Measurements from ENCODE around the gene ANKRD30A. TPM values are rescaled to one million over a fixed set of nuclear protein-coding genes. Genes with fewer than 3 reads are reported as not detected.
"Not testable (repeated sequence)": the region's sequence is repeated elsewhere in the genome, so short reads cannot be mapped to it uniquely, and the experiment has no call there.

ANKRD30A gene
- not detected for total RNA-seq

GRCh38 chr10:37125191-37125732, at the start of gene ANKRD30A:
TSS of gene ANKRD30A (plus strand) at chr10:37125598. CDS start at chr10:37125788, 190 bp downstream.
- H3K9me3 Mint-ChIP-seq: peaks cover 0 to 4% of the 10 kb centered on the region in 2 donors
- no peaks in the 10 kb centered on the region for H3K27me3 Mint-ChIP-seq (ENCODE audit: low read depth)
- no peak within 1 kb of the TSS for H3K27ac Mint-ChIP-seq
- H3K4me1 Mint-ChIP-seq (ENCODE audit: low read depth): no peaks in the 10 kb centered on the region
- ATAC-seq (replicated peaks in 1 of 2) (no peak), DNase-seq (no peak)
- H3K36me3 Mint-ChIP-seq (ENCODE audit: insufficient read depth in 2 of 2): peaks cover 0 to 1% of the 10 kb centered on the region in 2 donors
- H3K4me3 Mint-ChIP-seq: no peak within 1 kb of the TSS

GRCh38 chr10:37076083-37076482, 49.3 kb upstream of the ANKRD30A start:
- H3K27ac Mint-ChIP-seq; H3K9me3 Mint-ChIP-seq; H3K36me3 Mint-ChIP-seq (ENCODE audit: insufficient read depth in 2 of 2); H3K4me3 Mint-ChIP-seq; H3K27me3 Mint-ChIP-seq (ENCODE audit: low read depth); DNase-seq; ATAC-seq (replicated peaks in 1 of 2); H3K4me1 Mint-ChIP-seq (ENCODE audit: low read depth): not testable (repeated sequence)

- ATAC-seq (replicated peaks in 1 of 2): no peak
- no peaks in the 10 kb centered on the region for H3K27me3 Mint-ChIP-seq (ENCODE audit: low read depth)
- no peaks in the 10 kb centered on the region for H3K4me1 Mint-ChIP-seq (ENCODE audit: low read depth)
- H3K36me3 Mint-ChIP-seq (ENCODE audit: insufficient read depth in 2 of 2): peaks cover 0 to 8% of the 10 kb centered on the region in 2 donors
- H3K27ac Mint-ChIP-seq: no peak overlapping the region
- peaks cover 22 to 23% of the 10 kb centered on the region in 2 donors for H3K9me3 Mint-ChIP-seq
- no peak for DNase-seq
- H3K4me3 Mint-ChIP-seq: no peak overlapping the region
Measured at GRCh38 chr10:37095792-37096573, 29.4 kb upstream of the ANKRD30A start.

GRCh38 chr10:37101261-37101660, 24.1 kb upstream of the ANKRD30A start:
- Mint-ChIP-seq H3K4me1 (ENCODE audit: low read depth) (no peaks in the 10 kb centered on the region), H3K9me3 (peaks cover 26 to 29% of the 10 kb centered on the region in 2 donors), H3K27me3 (ENCODE audit: low read depth) (no peaks in the 10 kb centered on the region), H3K27ac (no peak overlapping the region), H3K36me3 (ENCODE audit: insufficient read depth in 2 of 2) (peaks cover 0 to 4% of the 10 kb centered on the region in 2 donors), H3K4me3 (no peak overlapping the region)
- DNase-seq (no peak), ATAC-seq (replicated peaks in 1 of 2) (no peak)

- DNase-seq (no peak), ATAC-seq (replicated peaks in 1 of 2) (no peak)
- Mint-ChIP-seq H3K36me3 (ENCODE audit: insufficient read depth in 2 of 2) (peaks cover 0 to 1% of the 10 kb centered on the region in 2 donors), H3K4me3 (no peak overlapping the region), H3K4me1 (ENCODE audit: low read depth) (no peaks in the 10 kb centered on the region), H3K27me3 (ENCODE audit: low read depth) (no peaks in the 10 kb centered on the region), H3K27ac (no peak overlapping the region), H3K9me3 (peaks cover 17 to 18% of the 10 kb centered on the region in 2 donors)
Measured at GRCh38 chr10:37109000-37109399, 16.4 kb upstream of the ANKRD30A start.

GRCh38 chr10:37124532-37124931, 866 bp upstream of the ANKRD30A start:
- Mint-ChIP-seq H3K4me3 (no peak overlapping the region), H3K27me3 (ENCODE audit: low read depth) (no peaks in the 10 kb centered on the region), H3K27ac (no peak overlapping the region), H3K4me1 (ENCODE audit: low read depth) (no peaks in the 10 kb centered on the region), H3K9me3 (peaks cover 0 to 5% of the 10 kb centered on the region in 2 donors), H3K36me3 (ENCODE audit: insufficient read depth in 2 of 2) (peaks cover 0 to 1% of the 10 kb centered on the region in 2 donors)
- ATAC-seq (replicated peaks in 1 of 2) (no peak), DNase-seq (no peak)

- no peaks in the 10 kb centered on the region for H3K4me1 Mint-ChIP-seq (ENCODE audit: low read depth)
Measured at GRCh38 chr10:37125921-37126320, 523 bp downstream of the ANKRD30A start.

GRCh38 chr10:37146443-37146842, 21.0 kb downstream of the ANKRD30A start:
- Mint-ChIP-seq H3K27ac (no peak overlapping the region), H3K9me3 (peaks cover 2 to 8% of the 10 kb centered on the region in 2 donors)

More at GRCh38 chr10:37125921-37126320, 523 bp downstream of the ANKRD30A start:
- ATAC-seq (replicated peaks in 1 of 2) (no peak), DNase-seq (no peak)
- no peaks in the 10 kb centered on the region for H3K27me3 Mint-ChIP-seq (ENCODE audit: low read depth)
- H3K27ac Mint-ChIP-seq: no peak overlapping the region
- H3K36me3 Mint-ChIP-seq (ENCODE audit: insufficient read depth in 2 of 2): peaks cover 0 to 1% of the 10 kb centered on the region in 2 donors
- no peak overlapping the region for H3K4me3 Mint-ChIP-seq
- peaks cover 0 to 4% of the 10 kb centered on the region in 2 donors for H3K9me3 Mint-ChIP-seq

GRCh38 chr10:37162430-37162829, 37.0 kb downstream of the ANKRD30A start:
- not testable (repeated sequence) for H3K4me3 Mint-ChIP-seq; H3K36me3 Mint-ChIP-seq (ENCODE audit: insufficient read depth in 2 of 2); DNase-seq; H3K27me3 Mint-ChIP-seq (ENCODE audit: low read depth); H3K9me3 Mint-ChIP-seq; ATAC-seq (replicated peaks in 1 of 2); H3K27ac Mint-ChIP-seq; H3K4me1 Mint-ChIP-seq (ENCODE audit: low read depth)

More at GRCh38 chr10:37146443-37146842, 21.0 kb downstream of the ANKRD30A start:
- Mint-ChIP-seq H3K4me3 (no peak overlapping the region), H3K27me3 (ENCODE audit: low read depth) (no peaks in the 10 kb centered on the region), H3K4me1 (ENCODE audit: low read depth) (no peaks in the 10 kb centered on the region), H3K36me3 (ENCODE audit: insufficient read depth in 2 of 2) (no peaks in the 10 kb centered on the region)
- no peak for DNase-seq
- no peak for ATAC-seq (replicated peaks in 1 of 2)

- not testable (repeated sequence) for ATAC-seq (replicated peaks in 1 of 2); H3K27me3 Mint-ChIP-seq (ENCODE audit: low read depth); H3K4me3 Mint-ChIP-seq; H3K27ac Mint-ChIP-seq; DNase-seq; H3K36me3 Mint-ChIP-seq (ENCODE audit: insufficient read depth in 2 of 2); H3K9me3 Mint-ChIP-seq; H3K4me1 Mint-ChIP-seq (ENCODE audit: low read depth)
Measured at GRCh38 chr10:37171945-37172344, 46.5 kb downstream of the ANKRD30A start.

- DNase-seq; ATAC-seq (replicated peaks in 1 of 2); H3K36me3 Mint-ChIP-seq (ENCODE audit: insufficient read depth in 2 of 2); H3K4me3 Mint-ChIP-seq; H3K27ac Mint-ChIP-seq; H3K4me1 Mint-ChIP-seq (ENCODE audit: low read depth); H3K27me3 Mint-ChIP-seq (ENCODE audit: low read depth); H3K9me3 Mint-ChIP-seq: not testable (repeated sequence)
Measured at GRCh38 chr10:37178296-37178695, 52.9 kb downstream of the ANKRD30A start.

GRCh38 chr10:37182719-37183118, 57.3 kb downstream of the ANKRD30A start:
- H3K27me3 Mint-ChIP-seq (ENCODE audit: low read depth); H3K4me1 Mint-ChIP-seq (ENCODE audit: low read depth); H3K4me3 Mint-ChIP-seq; H3K36me3 Mint-ChIP-seq (ENCODE audit: insufficient read depth in 2 of 2); DNase-seq; H3K9me3 Mint-ChIP-seq; ATAC-seq (replicated peaks in 1 of 2); H3K27ac Mint-ChIP-seq: not testable (repeated sequence)

GRCh38 chr10:37206132-37206531, 80.7 kb downstream of the ANKRD30A start:
- Mint-ChIP-seq H3K27ac (no peak overlapping the region), H3K9me3 (peaks cover 22 to 23% of the 10 kb centered on the region in 2 donors), H3K4me3 (no peak overlapping the region), H3K27me3 (ENCODE audit: low read depth) (no peaks in the 10 kb centered on the region), H3K4me1 (ENCODE audit: low read depth) (no peaks in the 10 kb centered on the region), H3K36me3 (ENCODE audit: insufficient read depth in 2 of 2) (peaks cover 0 to 6% of the 10 kb centered on the region in 2 donors)
- DNase-seq: no peak
- ATAC-seq (replicated peaks in 1 of 2): no peak

Measured in activated T-cell treated with anti-CD3 and anti-CD28 coated beads, Interleukin-2, amount 50 U/mL, for 72 hours (primary cell).